Ascending aorta (tissue), 2 donors: Measurements from ENCODE around the gene FOXJ3. TPM values are rescaled to one million over a fixed set of nuclear protein-coding genes. Genes with fewer than 3 reads are reported as not detected.
A peak's percentile ranks its signal among the peaks of the same experiment; 100 is the strongest.
"Not testable (repeated sequence)": the region's sequence is repeated elsewhere in the genome, so short reads cannot be mapped to it uniquely, and the experiment has no call there.

Source experiments
- DNase-seq, 2 donors: peaks; one replicate each; pipeline ENCODE4 v3.0.0-alpha.2; 2019; ENCODE audit warnings: low spot score in 2 of 2
- H3K27ac ChIP-seq, 2 donors: fragments of 200-600 bp; sonication (generic); one replicate each; pipeline ENCODE4 v1.5.1; 2016 to 2017; ENCODE audit warnings: mild to moderate bottlenecking in 1 of 2
- H3K27me3 ChIP-seq: fragments of 200-600 bp; sonication (generic); one replicate; pipeline ENCODE4 v1.5.1; 2017
- H3K36me3 ChIP-seq, 2 donors: fragments of 200-600 bp; sonication (generic); one replicate each; pipeline ENCODE4 v1.5.1; 2016
- H3K4me1 ChIP-seq, 2 donors: fragments of 200-600 bp; sonication (generic); one replicate each; pipeline ENCODE4 v1.5.1; 2016 to 2017; ENCODE audit warnings: mild to moderate bottlenecking in 1 of 2
- H3K4me3 ChIP-seq, 2 donors: fragments of 200-600 bp; sonication (generic); one replicate each; pipeline ENCODE4 v1.5.1; 2016 to 2017; ENCODE audit warnings: mild to moderate bottlenecking in 1 of 2
- H3K9me3 ChIP-seq, 2 donors: fragments of 200-600 bp; sonication (generic); one replicate each; pipeline ENCODE4 v1.5.1; 2016
- intact Hi-C: fragments of 100-400 bp; cut with DNase I; formaldehyde crosslinking; loops from one replicate; pipeline ENCODE4 v1.15.1; 2023
- total RNA-seq: library from RNA; depleted of rRNA; stranded (reverse); fragments of >200 nt; gene quantifications from one replicate; pipeline ENCODE4 v1.1.0, GENCODE V29; 2016
- TF ChIP-seq, protein P1 (sequence below), 3 experiments: fragments of 200-600 bp in 2 of 3; fragments of 450-650 bp in 1 of 3; sonication (generic) in 2 of 3; IDR thresholded peaks; one replicate each; pipeline ENCODE4 v1.5.1; 2016 to 2019; ENCODE audit warnings: antibody characterized with exemption in 3 of 3, mild to moderate bottlenecking in 1 of 3, moderate library complexity in 1 of 3

Gene FOXJ3
- total RNA-seq, 1 donor from 2014 or later, result 62.8 TPM

DNA sequence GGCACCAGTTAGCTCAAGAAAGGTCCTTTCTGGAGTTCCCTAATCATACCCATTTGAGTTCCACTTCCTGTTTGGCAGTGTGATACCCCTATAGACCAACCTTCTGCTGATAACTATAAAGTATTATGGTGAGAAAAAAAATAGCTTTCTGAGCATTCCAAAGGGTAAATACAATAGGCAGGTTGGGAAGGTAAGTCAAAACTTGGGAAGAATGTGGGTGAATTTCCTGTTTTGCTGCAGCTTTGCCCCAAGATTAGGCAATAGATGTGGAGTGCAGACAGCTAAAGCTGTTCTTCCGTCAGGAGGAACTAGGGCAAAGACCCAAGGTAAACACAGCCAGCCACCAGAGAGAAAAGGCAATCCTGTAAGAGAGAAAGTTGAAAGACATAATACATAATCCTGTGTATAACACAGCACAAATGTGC, 120.6 kb downstream of the FOXJ3 start:
- Histone ChIP-seq H3K27ac (peak overlapping the region; percentile 19 to 40), H3K9me3 (peaks cover 0 to 4% of the 10 kb centered on the region in 2 donors), H3K27me3 (no peaks in the 10 kb centered on the region), H3K36me3 (no peaks in the 10 kb centered on the region), H3K4me3 (no peak overlapping the region), H3K4me1 (peaks cover 3 to 6% of the 10 kb centered on the region in 2 donors)
- no peak for DNase-seq
- TF ChIP-seq, protein P1, sequence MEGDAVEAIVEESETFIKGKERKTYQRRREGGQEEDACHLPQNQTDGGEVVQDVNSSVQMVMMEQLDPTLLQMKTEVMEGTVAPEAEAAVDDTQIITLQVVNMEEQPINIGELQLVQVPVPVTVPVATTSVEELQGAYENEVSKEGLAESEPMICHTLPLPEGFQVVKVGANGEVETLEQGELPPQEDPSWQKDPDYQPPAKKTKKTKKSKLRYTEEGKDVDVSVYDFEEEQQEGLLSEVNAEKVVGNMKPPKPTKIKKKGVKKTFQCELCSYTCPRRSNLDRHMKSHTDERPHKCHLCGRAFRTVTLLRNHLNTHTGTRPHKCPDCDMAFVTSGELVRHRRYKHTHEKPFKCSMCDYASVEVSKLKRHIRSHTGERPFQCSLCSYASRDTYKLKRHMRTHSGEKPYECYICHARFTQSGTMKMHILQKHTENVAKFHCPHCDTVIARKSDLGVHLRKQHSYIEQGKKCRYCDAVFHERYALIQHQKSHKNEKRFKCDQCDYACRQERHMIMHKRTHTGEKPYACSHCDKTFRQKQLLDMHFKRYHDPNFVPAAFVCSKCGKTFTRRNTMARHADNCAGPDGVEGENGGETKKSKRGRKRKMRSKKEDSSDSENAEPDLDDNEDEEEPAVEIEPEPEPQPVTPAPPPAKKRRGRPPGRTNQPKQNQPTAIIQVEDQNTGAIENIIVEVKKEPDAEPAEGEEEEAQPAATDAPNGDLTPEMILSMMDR (IDR thresholded peaks at IDR 0.05), result no peak
- intact Hi-C loops, result no loop called here

DNA sequence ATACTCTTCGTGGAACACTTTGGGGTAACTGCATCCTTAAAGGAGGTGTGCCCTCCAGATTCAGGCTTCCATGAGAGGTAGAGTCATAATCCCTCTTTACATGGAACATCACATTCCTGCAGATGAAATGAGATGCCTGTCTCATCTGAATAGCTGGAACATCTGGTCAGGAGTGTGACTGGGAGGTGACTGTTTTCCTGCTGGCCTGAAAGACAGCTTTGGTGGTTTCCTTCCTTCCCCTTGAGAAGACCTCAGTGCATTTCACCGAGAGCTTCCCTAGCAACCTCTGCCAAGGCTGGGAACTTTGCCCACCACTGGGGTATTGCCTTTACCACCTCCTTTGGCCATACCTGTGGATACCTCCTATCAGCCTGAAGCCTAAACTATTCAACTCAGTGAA, 123.8 kb downstream of the FOXJ3 start:
- intact Hi-C loops, result no loop called here

DNA sequence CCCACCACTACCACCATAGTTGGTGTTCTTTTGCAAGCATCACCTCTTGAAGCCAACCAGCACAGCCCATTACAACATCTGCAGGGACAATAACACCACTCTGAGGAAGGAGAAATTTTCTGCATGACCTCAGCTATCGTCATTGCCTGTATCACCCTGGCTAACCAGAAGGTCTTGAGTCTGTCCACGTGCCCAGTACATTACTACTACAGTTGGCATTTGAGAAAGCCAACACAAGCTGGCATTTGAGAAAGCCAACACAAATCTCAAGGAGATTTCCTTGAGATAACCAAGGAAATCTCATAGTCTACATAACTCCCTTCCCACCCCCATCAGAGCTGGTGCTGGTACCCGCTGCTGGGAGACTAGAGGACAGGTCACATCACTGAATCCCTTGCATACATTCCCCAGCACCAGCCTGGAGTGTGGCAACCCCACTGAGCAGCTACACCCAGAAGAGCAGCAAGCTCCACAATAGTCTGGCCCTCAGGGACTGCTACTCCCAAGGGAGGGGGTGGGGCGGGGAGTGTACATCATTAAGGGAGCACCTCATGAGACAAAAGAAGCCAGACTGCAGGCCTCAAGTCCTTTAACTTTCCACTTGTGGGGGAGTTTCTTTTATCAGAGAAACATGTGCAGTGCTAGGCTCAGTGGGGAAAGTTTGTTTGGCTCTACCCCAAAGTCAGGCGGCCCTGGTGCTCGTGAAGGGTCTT, 124.5 kb downstream of the FOXJ3 start:
- Histone ChIP-seq H3K4me3 (no peak overlapping the region), H3K27me3 (no peaks in the 10 kb centered on the region)
- no peak for DNase-seq

More for the DNA sequence above, 123.8 kb downstream of the FOXJ3 start:
- TF ChIP-seq, protein P1 (IDR thresholded peaks at IDR 0.05), result no peak
- DNase-seq, result no peak
- no peaks in the 10 kb centered on the region for H3K27me3 ChIP-seq
- H3K4me3 ChIP-seq, result no peak overlapping the region
- peaks cover 0 to 4% of the 10 kb centered on the region in 2 donors for H3K9me3 ChIP-seq
- no peaks in the 10 kb centered on the region for H3K36me3 ChIP-seq
- H3K4me1 ChIP-seq, result peaks cover 3 to 6% of the 10 kb centered on the region in 2 donors
- no peak overlapping the region for H3K27ac ChIP-seq

DNA sequence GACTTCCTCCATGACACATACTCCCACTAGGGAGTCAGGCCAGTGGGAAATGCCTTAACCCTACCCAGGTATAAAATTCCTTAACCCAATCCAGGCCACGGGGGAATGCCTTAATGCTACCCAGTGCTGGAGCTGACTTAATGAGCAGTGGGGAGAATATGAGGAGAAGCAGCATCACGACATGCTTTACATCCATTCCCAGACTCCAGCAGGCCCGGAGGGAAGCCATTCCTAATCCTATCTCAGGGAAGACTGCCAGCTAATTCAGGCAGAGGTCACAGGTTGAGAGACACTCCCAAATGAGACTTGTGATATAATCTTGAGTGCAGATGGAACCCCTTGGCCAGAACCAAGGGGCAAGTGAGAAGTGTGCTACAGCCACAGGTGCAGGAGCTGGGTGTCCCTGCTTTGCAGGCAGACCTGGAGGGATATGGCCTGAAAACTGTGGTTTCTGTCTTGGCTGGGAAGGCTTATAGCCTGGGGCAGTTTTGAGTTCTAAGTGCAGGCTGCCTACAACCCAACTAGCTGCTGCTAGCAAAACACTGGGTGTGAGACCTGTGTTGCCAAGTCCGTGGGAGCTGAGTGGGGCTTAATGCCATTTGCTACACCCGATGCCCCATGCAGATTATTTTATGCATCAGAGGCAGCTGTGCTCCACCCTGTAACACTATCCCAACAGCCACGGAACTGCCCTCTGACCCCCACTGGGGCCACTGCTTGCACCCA, 125.3 kb downstream of the FOXJ3 start:
- peaks cover 0 to 4% of the 10 kb centered on the region in 2 donors for H3K9me3 ChIP-seq
- H3K4me3 ChIP-seq, result no peak overlapping the region
- DNase-seq, result no peak
- no peak overlapping the region for H3K27ac ChIP-seq
- no peaks in the 10 kb centered on the region for H3K36me3 ChIP-seq
- TF ChIP-seq, protein P1 (IDR thresholded peaks at IDR 0.05), result no peak
- intact Hi-C loops, result no loop called here
- peaks cover 3% of the 10 kb centered on the region in 2 donors for H3K4me1 ChIP-seq
- no peaks in the 10 kb centered on the region for H3K27me3 ChIP-seq

More for the DNA sequence above, 124.5 kb downstream of the FOXJ3 start:
- TF ChIP-seq, protein P1 (IDR thresholded peaks at IDR 0.05), result no peak
- Histone ChIP-seq H3K27ac (no peak overlapping the region), H3K4me1 (peaks cover 3 to 6% of the 10 kb centered on the region in 2 donors), H3K9me3 (peaks cover 0 to 4% of the 10 kb centered on the region in 2 donors), H3K36me3 (no peaks in the 10 kb centered on the region)
- intact Hi-C loops, result no loop called here

DNA sequence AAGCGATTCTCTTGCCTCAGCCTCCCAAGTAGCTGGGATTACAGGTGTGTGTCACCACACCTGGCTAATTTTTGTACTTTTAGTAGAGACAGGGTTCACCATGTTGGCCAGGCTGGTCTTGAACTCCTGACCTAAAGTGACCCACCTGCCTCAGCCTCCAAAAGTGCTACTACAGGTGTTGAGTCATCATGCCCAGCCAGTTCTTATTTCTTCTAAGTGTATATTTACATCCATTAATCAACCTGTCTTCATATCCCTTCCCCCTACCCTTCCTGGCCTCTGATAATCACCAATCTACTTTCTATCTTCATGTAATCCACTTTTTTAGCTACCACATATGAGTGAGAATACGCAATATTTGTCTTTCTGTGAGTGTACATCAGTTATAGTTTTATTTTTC, 128.1 kb downstream of the FOXJ3 start:
- DNase-seq, H3K27me3 ChIP-seq, intact Hi-C loops, H3K9me3 ChIP-seq, H3K4me1 ChIP-seq, H3K27ac ChIP-seq, H3K4me3 ChIP-seq: not testable (repeated sequence)
- peaks cover 13% of the 10 kb centered on the region in 2 donors for H3K36me3 ChIP-seq

DNA sequence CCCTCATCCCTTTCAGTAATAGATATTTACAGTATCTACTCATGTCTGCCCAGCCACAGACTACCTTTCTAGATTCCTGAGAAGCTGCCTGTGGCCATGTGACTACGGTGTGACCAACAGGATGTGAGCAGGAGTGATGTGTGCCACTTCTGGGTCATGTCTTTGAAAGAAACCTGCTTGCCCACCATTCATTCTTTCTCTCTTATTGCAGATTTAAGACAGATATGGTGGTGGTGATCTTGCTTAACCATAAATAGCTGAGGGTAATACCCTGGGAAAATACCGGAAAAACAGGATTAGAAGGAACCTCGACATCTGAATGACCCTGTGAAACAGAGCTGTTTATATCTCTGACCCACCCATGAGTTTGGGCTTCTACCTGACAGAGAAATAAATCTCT, 128.9 kb downstream of the FOXJ3 start:
- Histone ChIP-seq H3K4me1 (no peaks in the 10 kb centered on the region), H3K9me3 (no peaks in the 10 kb centered on the region), H3K4me3 (no peak overlapping the region), H3K36me3 (peaks cover 13% of the 10 kb centered on the region in 2 donors), H3K27me3 (no peaks in the 10 kb centered on the region), H3K27ac (no peak overlapping the region)
- intact Hi-C loops, result no loop called here
- no peak for DNase-seq
- TF ChIP-seq, protein P1 (IDR thresholded peaks at IDR 0.05), result no peak
